ENCODE measurements around the gene RGS7BP.

The RGS7BP gene

GRCh38 chr5:64637144-64637543 is 131.3 kb downstream of the RGS7BP start:
- no peak for DNase-seq

- DNase-seq, result no peak
Observed at GRCh38 chr5:64637837-64638443, 132.1 kb downstream of the RGS7BP start.

GRCh38 chr5:64644831-64645230 is 139.0 kb downstream of the RGS7BP start:
- DNase-seq, result no peak

- DNase-seq, result no peak
Observed at GRCh38 chr5:64646169-64646568, 140.4 kb downstream of the RGS7BP start.

GRCh38 chr5:64649512-64649911 is 143.7 kb downstream of the RGS7BP start:
- DNase-seq, result no peak

- DNase-seq, result no peak
Observed at GRCh38 chr5:64653766-64654560, 148.1 kb downstream of the RGS7BP start.

GRCh38 chr5:64654561-64654938 is 148.7 kb downstream of the RGS7BP start:
- DNase-seq, result no peak

- no peak for DNase-seq
Observed at GRCh38 chr5:64655596-64655995, 149.8 kb downstream of the RGS7BP start.

GRCh38 chr5:64659289-64659688 is 153.5 kb downstream of the RGS7BP start:
- DNase-seq, result no peak

Data from kidney glomerular epithelial cell (primary cell).